Measurements from ENCODE around the gene DPF3.

DNA sequence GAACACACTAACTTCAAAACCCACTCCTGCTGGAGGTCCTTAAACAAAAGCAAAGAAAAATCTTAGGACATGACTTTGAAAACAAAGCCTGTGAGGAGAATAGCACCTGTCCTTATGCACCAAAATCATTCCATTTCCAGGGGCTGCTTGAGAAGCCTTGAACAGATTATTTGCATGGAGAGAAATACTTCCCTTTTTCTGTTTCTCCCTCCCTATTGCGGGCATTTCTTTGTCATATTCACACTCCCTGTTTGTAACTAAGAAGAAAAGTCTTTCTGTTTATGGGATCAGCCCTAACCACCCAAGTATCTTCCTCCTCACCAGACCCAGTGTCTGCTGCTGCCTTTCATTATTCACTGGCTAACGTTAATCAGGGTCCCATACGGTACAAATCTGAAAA is 218.8 kb downstream of the DPF3 start:
- no peak for TF ChIP-seq GATA2 (IDR thresholded peaks at IDR 0.05; ENCODE audit: low read depth, low read length)
- TF ChIP-seq GATA3 (IDR thresholded peaks at IDR 0.05; ENCODE audit: low read depth, low read length) = no peak
